AG04450 (cell line): ENCODE data around the gene C11orf52. TPM values are rescaled to one million over a fixed set of nuclear protein-coding genes. Genes with fewer than 3 reads are reported as not detected.
A peak's percentile ranks its signal among the peaks of the same experiment; 100 is the strongest.

Experiments used
- CTCF ChIA-PET: fragments of 300-600, 350-600 bp; formaldehyde crosslinking; extraction: SDS; loops from one replicate; lab custom pipeline; 2022; ENCODE audit warnings: antibody characterized with exemption, inconsistent platforms; lab: Charles Lee
- POLR2A ChIA-PET: fragments of 350-600 bp; formaldehyde crosslinking; extraction: SDS; loops from one replicate; lab custom pipeline; 2021; ENCODE audit warnings: antibody characterized with exemption, inconsistent platforms; lab: Yijun Ruan, JAX
- DNase-seq: peaks from one replicate; pipeline ENCODE4 v3.0.0-alpha.2; 2011; ENCODE audit warnings: low read depth, low spot score
- H3K27ac ChIP-seq: one replicate; pipeline ENCODE4 v1.5.1; 2012; ENCODE audit warnings: low read depth, low read length, control low read depth
- H3K27me3 ChIP-seq: one replicate; pipeline ENCODE4 v1.6.0; 2012; ENCODE audit warnings: low read length; ENCODE audit not compliant: control insufficient read depth, insufficient read depth
- H3K4me3 ChIP-seq: 2 replicates; pipeline ENCODE4 v1.5.1; 2011; ENCODE audit warnings: mild to moderate bottlenecking, low read depth, low read length, control low read depth
- H3K9me3 ChIP-seq: 2 replicates; pipeline ENCODE4 v1.5.1; 2012; ENCODE audit warnings: low read length; ENCODE audit not compliant: control insufficient read depth, insufficient read depth
- CTCF ChIP-seq: IDR thresholded peaks from 2 replicates; pipeline ENCODE4 v1.5.1; 2011; ENCODE audit warnings: low read depth, low read length, control low read depth, inconsistent platforms
- polyA plus RNA-seq: library from polyadenylated mRNA; depleted of rRNA; stranded (reverse); fragments of >200 nt; gene quantifications from 2 replicates; pipeline ENCODE4 v1.2.3, GENCODE V29; 2011

Gene C11orf52
- polyA plus RNA-seq, 1 experiment = 0.38 TPM

GRCh38 chr11:111922803-111923202 is 4.1 kb downstream of the C11orf52 start:
- Histone ChIP-seq H3K4me3 (no peak overlapping the region), H3K27ac (peak overlapping the region; percentile 87), H3K9me3 (no peaks in the 10 kb centered on the region; the same call in 1 of the 2 replicates), H3K27me3 (no peaks in the 10 kb centered on the region)
- POLR2A ChIA-PET = no interaction called here
- no peak for TF ChIP-seq CTCF
- CTCF ChIA-PET = no interaction called here
- DNase-seq = no peak

- DNase-seq = no peak
- H3K27me3 ChIP-seq = no peaks in the 10 kb centered on the region
- H3K4me3 ChIP-seq = no peak overlapping the region
- ChIA-PET CTCF (no interaction called here), POLR2A (no interaction called here)
- peak overlapping the region; percentile 87 for H3K27ac ChIP-seq
- no peaks in the 10 kb centered on the region; the same call in 1 of the 2 replicates for H3K9me3 ChIP-seq
- no peak for TF ChIP-seq CTCF
Observed at GRCh38 chr11:111923351-111923788, 4.7 kb downstream of the C11orf52 start.

- peak overlapping the region; percentile 87 for H3K27ac ChIP-seq
- no peak overlapping the region for H3K4me3 ChIP-seq
- ChIA-PET POLR2A (no interaction called here), CTCF (no interaction called here)
- no peaks in the 10 kb centered on the region for H3K27me3 ChIP-seq
- no peaks in the 10 kb centered on the region; the same call in 1 of the 2 replicates for H3K9me3 ChIP-seq
- no peak for DNase-seq
- no peak for TF ChIP-seq CTCF
Observed at GRCh38 chr11:111923951-111924350, 5.2 kb downstream of the C11orf52 start.

GRCh38 chr11:111925953-111926352 is 7.2 kb downstream of the C11orf52 start:
- Histone ChIP-seq H3K9me3 (no peaks in the 10 kb centered on the region), H3K27ac (peak overlapping the region; percentile 24), H3K4me3 (no peak overlapping the region), H3K27me3 (no peaks in the 10 kb centered on the region)
- POLR2A ChIA-PET = interaction anchor here (1.0 to 1.7 kb wide), 5 partner anchors 13 to 55 kb away, joined by 3 to 8 read pairs (median 4); partner anchors contain the start of genes ALG9 and HSPB2
- DNase-seq = no peak
- CTCF ChIA-PET = interaction anchor here (1.4 to 2.2 kb wide), 3 partner anchors 8 to 71 kb away, joined by 3 to 13 read pairs (median 8); no protein-coding TSS in a partner anchor
- TF ChIP-seq CTCF = no peak

GRCh38 chr11:111926505-111927391 is 8.0 kb downstream of the C11orf52 start:
- Histone ChIP-seq H3K4me3 (peak overlapping the region; percentile 59), H3K27me3 (no peaks in the 10 kb centered on the region), H3K9me3 (no peaks in the 10 kb centered on the region), H3K27ac (peak overlapping the region; percentile 47)
- TF ChIP-seq CTCF = no peak
- DNase-seq = peak; percentile 95
- ChIA-PET CTCF (interaction anchor here (0.6 to 2.2 kb wide), 7 partner anchors 9 to 70 kb away, joined by 3 to 13 read pairs (median 3); no protein-coding TSS in a partner anchor), POLR2A (interaction anchor here (0.5 to 1.7 kb wide), 9 partner anchors 13 to 155 kb away, joined by 3 to 8 read pairs (median 4); partner anchors contain the start of genes ALG9 and HSPB2)
